Activated B cell treated with CpG ODN at 0.5 μM for 24 hours (primary cell): ENCODE results near the gene RAB6B. TPM values are rescaled to one million over a fixed set of nuclear protein-coding genes. Genes with fewer than 3 reads are reported as not detected.

Experiments
- ATAC-seq: fragments of 200-7000 bp; cut with Tn5 transposase; one replicate; pipeline ENCODE4 v1.10.0; 2021; ENCODE audit warnings: low read depth, mild to moderate bottlenecking, moderate library complexity
- CTCF ChIA-PET: fragments of 350-600 bp; sonication (Branson Sonifier 250); formaldehyde crosslinking; loops from one replicate; lab custom pipeline; 2021; ENCODE audit warnings: antibody characterized with exemption; lab: Charles Lee
- POLR2A ChIA-PET: fragments of 350-600 bp; sonication (Branson Sonifier 250); formaldehyde crosslinking; loops from one replicate; lab custom pipeline; 2021; ENCODE audit warnings: antibody characterized with exemption; lab: Charles Lee
- DNase-seq: peaks from one replicate; pipeline ENCODE4 v3.0.0; 2022
- H3K27ac Mint-ChIP-seq: one replicate; pipeline ENCODE4 v1.8.0; 2020; ENCODE audit warnings: mixed read lengths
- H3K27me3 Mint-ChIP-seq: one replicate; pipeline ENCODE4 v1.8.0; 2021; ENCODE audit warnings: mixed read lengths
- H3K36me3 Mint-ChIP-seq: one replicate; pipeline ENCODE4 v1.8.0; 2021; ENCODE audit warnings: low read depth, mixed read lengths
- H3K4me1 Mint-ChIP-seq: one replicate; pipeline ENCODE4 v1.8.0; 2021; ENCODE audit warnings: mixed read lengths
- H3K4me3 Mint-ChIP-seq: one replicate; pipeline ENCODE4 v1.8.0; 2020; ENCODE audit warnings: mild to moderate bottlenecking, mixed read lengths
- H3K9me3 Mint-ChIP-seq: one replicate; pipeline ENCODE4 v1.8.0; 2020; ENCODE audit warnings: mixed read lengths
- intact Hi-C: fragments of 100-400 bp; cut with micrococcal nuclease; formaldehyde crosslinking; loops from one replicate; pipeline ENCODE4 v1.15.1; 2024
- total RNA-seq: library from RNA; stranded (reverse); gene quantifications from 2 replicates; pipeline ENCODE4 v1.2.3, GENCODE V29; 2022
- TF ChIP-seq, protein P1 (sequence below): fragments of 200-600 bp; IDR thresholded peaks from one replicate; pipeline ENCODE4 v1.8.0; 2022; ENCODE audit warnings: antibody characterized with exemption, mild to moderate bottlenecking

Gene RAB6B
- total RNA-seq = not detected in 2 replicates

DNA sequence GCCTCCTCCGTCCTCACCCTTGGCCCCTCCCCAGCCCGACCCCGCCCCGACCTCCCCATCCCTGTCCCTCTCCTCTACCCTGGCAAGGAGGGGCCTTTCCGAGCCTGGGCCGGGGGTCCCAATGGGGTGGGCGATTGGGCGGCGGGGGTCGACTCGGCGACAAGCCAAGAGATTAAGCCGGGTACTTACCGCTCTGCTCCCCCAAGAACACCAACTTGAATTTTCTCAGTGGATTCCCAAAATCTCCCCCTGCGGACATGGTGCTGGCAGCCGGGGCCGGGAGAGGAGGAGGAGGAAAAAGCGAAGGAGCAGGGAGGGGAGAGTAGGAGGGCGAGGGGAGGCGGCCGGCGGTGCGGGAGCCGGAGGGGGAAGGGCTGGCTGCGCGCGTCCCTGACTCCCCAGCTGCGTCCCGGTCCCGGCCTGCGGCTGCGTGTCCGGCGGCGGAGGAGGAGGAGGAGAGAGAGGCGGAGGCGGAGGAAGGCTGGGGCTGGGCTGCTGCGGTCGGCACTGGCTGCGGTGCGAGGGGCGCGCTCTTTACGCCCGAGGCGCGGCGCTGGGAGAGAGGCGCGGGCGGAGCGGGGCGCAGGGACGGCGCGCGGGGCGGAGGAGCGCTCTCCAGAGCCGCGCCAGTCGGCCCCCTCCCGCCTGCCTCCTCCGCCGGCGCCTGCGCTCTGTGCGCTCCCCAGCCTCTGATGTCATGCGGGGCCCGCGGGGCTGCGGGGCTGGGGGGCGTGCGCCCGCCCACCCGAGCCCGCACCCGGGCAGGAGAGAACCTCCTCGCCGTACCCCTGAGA is at the start of gene RAB6B:
Gene RAB6B (minus strand): TSS at position 675 of the 794 bp plus-strand sequence. CDS start 416 bp downstream, at position 259.
- DNase-seq (no peak), ATAC-seq (no peak)
- ChIA-PET POLR2A (no interaction called here), CTCF (no interaction called here)
- TF ChIP-seq, protein P1, sequence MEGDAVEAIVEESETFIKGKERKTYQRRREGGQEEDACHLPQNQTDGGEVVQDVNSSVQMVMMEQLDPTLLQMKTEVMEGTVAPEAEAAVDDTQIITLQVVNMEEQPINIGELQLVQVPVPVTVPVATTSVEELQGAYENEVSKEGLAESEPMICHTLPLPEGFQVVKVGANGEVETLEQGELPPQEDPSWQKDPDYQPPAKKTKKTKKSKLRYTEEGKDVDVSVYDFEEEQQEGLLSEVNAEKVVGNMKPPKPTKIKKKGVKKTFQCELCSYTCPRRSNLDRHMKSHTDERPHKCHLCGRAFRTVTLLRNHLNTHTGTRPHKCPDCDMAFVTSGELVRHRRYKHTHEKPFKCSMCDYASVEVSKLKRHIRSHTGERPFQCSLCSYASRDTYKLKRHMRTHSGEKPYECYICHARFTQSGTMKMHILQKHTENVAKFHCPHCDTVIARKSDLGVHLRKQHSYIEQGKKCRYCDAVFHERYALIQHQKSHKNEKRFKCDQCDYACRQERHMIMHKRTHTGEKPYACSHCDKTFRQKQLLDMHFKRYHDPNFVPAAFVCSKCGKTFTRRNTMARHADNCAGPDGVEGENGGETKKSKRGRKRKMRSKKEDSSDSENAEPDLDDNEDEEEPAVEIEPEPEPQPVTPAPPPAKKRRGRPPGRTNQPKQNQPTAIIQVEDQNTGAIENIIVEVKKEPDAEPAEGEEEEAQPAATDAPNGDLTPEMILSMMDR = no peak
- Mint-ChIP-seq H3K4me3 (peak within 1 kb of the TSS; percentile 56), H3K4me1 (peaks cover 10% of the 10 kb centered on the region), H3K27ac (no peak within 1 kb of the TSS), H3K27me3 (peaks cover 50% of the 10 kb centered on the region), H3K36me3 (no peaks in the 10 kb centered on the region), H3K9me3 (no peaks in the 10 kb centered on the region)
- intact Hi-C loops = no loop called here

DNA sequence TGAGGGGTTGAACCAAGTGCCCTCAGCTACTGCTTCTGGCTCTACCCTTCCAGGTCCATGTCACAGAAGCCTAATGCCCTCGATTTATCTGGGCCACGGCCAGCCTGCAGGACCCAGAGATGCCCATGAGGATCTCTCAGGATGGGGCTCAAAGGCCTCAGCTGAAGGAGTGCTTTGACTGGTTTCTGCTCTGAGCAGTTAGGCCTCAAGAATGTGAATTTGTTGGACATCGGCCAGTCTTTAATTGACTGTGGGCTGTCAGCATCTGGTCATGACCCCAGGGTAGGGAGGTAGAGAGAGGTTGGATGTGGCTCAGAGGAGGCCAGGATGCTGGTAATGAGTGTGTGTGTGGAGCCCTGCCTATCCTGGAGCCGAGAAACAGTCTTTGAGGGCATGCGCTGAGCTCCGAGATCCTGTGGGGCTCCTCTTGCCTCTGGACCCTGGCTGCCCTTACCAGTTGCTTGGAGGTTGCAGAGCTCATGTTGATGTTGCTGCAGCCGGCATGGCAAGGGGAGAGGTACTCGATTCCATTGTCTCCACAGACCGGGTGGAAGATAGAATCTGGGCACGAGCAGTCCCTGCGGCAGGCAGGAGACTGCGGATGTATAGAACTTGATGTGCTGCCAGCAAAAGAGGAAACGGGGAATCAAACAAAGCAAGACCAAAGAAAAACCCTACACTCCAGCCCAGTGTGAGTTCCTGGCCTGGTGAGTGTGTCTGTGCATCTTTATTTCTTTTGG is 49.1 kb upstream of the RAB6B start:
- no peak for ATAC-seq
- H3K27ac Mint-ChIP-seq = no peak overlapping the region
- H3K36me3 Mint-ChIP-seq = no peaks in the 10 kb centered on the region
- DNase-seq = no peak
- H3K9me3 Mint-ChIP-seq = no peaks in the 10 kb centered on the region
- CTCF ChIA-PET = no interaction called here
- intact Hi-C loops = no loop called here
- no peak overlapping the region for H3K4me3 Mint-ChIP-seq
- H3K27me3 Mint-ChIP-seq = peaks cover 4% of the 10 kb centered on the region
- TF ChIP-seq, protein P1 = no peak
- POLR2A ChIA-PET = no interaction called here
- peaks cover 3% of the 10 kb centered on the region for H3K4me1 Mint-ChIP-seq

DNA sequence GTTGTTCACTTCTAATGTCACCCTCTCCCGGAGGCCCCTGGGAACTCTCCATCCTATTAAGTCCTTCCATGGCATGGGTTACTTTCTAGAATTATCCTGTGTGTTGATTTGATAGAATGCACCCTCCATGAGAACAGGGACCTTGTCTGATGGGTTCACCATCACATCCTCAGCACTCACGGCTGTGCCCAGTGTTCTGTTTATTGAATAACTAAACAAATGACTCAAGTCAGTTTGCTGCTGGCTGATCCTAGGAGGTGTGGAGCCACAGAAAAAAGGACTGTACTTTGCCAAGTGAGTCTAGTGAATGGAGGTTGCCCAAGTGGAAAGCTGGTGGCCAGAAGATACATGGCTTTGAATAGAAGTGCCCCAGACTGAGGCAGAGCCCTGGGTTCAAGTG is 48.5 kb upstream of the RAB6B start:
- Mint-ChIP-seq H3K4me3 (no peak overlapping the region), H3K27ac (no peak overlapping the region), H3K27me3 (peaks cover 4% of the 10 kb centered on the region), H3K36me3 (no peaks in the 10 kb centered on the region), H3K4me1 (peaks cover 3% of the 10 kb centered on the region), H3K9me3 (no peaks in the 10 kb centered on the region)
- TF ChIP-seq, protein P1 = no peak
- DNase-seq (no peak), ATAC-seq (no peak)
- POLR2A ChIA-PET = no interaction called here
- intact Hi-C loops = no loop called here
- CTCF ChIA-PET = no interaction called here

DNA sequence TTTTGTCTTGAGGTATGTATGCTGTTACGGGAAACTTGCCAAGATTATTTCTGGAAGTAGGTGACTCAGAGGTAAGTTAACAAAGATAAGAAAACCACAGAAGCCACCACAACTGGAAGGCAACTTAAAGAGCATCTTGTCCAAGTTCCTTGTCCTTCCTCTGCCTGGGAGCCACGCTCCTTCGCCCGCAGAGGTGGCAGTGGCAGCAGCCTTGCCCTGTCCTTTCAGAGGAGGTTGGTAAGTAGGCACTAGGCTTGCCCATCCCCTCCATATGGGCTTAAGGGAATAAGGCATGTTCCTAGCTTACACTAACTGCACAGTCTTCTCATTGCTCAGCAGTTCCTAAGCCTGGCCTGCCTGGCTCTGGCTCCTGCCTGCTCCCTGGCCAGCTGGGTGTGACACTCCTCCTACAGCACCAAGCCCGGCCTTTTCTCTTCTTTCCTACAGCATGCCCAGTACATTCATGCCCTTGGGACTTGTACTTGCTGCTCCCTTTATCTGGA is 48.0 kb upstream of the RAB6B start:
- CTCF ChIA-PET = no interaction called here
- no peaks in the 10 kb centered on the region for H3K9me3 Mint-ChIP-seq
- TF ChIP-seq, protein P1 = no peak

DNA sequence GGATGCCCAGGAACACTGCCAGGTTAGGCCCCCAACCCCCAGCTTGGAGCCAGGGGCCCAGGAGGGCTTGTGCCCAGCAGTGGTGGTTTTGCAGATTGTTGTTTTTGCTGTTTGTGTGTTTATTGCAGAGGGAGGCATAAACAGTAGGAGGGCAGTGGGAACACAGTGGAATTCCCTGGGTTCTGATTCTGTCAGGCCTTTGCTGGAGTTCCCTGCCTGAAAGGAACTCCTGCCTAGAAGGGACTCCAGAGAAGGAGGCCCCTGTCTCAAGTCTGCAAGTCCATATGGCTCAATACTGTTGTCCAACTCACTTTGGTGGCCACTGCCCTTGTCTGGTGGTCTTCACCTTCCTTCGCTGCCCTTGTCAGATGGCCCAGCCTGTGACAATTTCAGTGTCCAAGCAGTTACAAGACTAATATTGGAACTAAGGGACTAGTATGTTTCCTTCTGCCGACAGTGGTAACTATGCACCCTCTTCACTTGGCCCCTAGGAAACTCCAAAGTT is 47.4 kb upstream of the RAB6B start:
- ATAC-seq (no peak), DNase-seq (no peak)
- Mint-ChIP-seq H3K4me3 (no peak overlapping the region), H3K27me3 (peaks cover 4% of the 10 kb centered on the region), H3K4me1 (peaks cover 3% of the 10 kb centered on the region), H3K36me3 (no peaks in the 10 kb centered on the region), H3K27ac (no peak overlapping the region), H3K9me3 (no peaks in the 10 kb centered on the region)
- POLR2A ChIA-PET = no interaction called here
- CTCF ChIA-PET = no interaction called here
- TF ChIP-seq, protein P1 = no peak
- intact Hi-C loops = no loop called here

More for the DNA sequence above, 48.0 kb upstream of the RAB6B start:
- DNase-seq (no peak), ATAC-seq (no peak)
- H3K27me3 Mint-ChIP-seq = peaks cover 4% of the 10 kb centered on the region
- H3K27ac Mint-ChIP-seq = no peak overlapping the region
- H3K4me1 Mint-ChIP-seq = peaks cover 3% of the 10 kb centered on the region
- intact Hi-C loops = no loop called here
- H3K4me3 Mint-ChIP-seq = no peak overlapping the region
- POLR2A ChIA-PET = no interaction called here
- no peaks in the 10 kb centered on the region for H3K36me3 Mint-ChIP-seq
